Measurements from ENCODE around the gene TANC1. TPM values are rescaled to one million over a fixed set of nuclear protein-coding genes. Genes with fewer than 3 reads are reported as not detected.

Gene TANC1
- total and polyA plus RNA-seq, 4 experiments from 2014 or later: 0.35 to 0.79 (median 0.50) TPM; not detected in 1

- Histone ChIP-seq H3K4me1 (ENCODE audit: insufficient read depth, low read length) (no peaks in the 10 kb centered on the region), H3K4me3 (ENCODE audit: low read length in 2 of 2) (no peak overlapping the region), H3K27ac (ENCODE audit: low read depth, low read length) (no peak overlapping the region), H3K36me3 (ENCODE audit: insufficient read depth, low read length) (no peaks in the 10 kb centered on the region), H3K27me3 (ENCODE audit: insufficient read depth, low read length) (no peaks in the 10 kb centered on the region), H3K9me3 (ENCODE audit: control insufficient read depth in 1 of 2, low read length in 2 of 2) (no peaks in the 10 kb centered on the region)
- Mint-ChIP-seq H3K4me3 (no peak overlapping the region), H3K9me3 (no peaks in the 10 kb centered on the region), H3K27ac (peak overlapping the region in 1 of 7 donors; percentile 39), H3K36me3 (no peaks in the 10 kb centered on the region), H3K27me3 (peaks cover 0 to 1% of the 10 kb centered on the region in 2 donors), H3K4me1 (peaks cover 0 to 6% (median 0%) of the 10 kb centered on the region in 4 donors)
- intact Hi-C loops (cut with micrococcal nuclease): no loop called here
- ChIA-PET CTCF (ENCODE audit: partially characterized antibody) (interaction anchor here (1.0 kb wide), 1 partner anchor 13 kb away, joined by 3 read pairs; no protein-coding TSS in a partner anchor), POLR2A (ENCODE audit: partially characterized antibody) (no interaction called here)
- DNase-seq: no peak
Measured at GRCh38 chr2:159160954-159161353, 192.5 kb downstream of the TANC1 start.

GRCh38 chr2:159163930-159164329 lies 195.5 kb downstream of the TANC1 start:
- no peaks in the 10 kb centered on the region for H3K27me3 ChIP-seq (ENCODE audit: insufficient read depth, low read length)
- no peaks in the 10 kb centered on the region for H3K36me3 Mint-ChIP-seq
- H3K9me3 Mint-ChIP-seq: peaks cover 0 to 2% (median 0%) of the 10 kb centered on the region in 8 donors
- ChIA-PET POLR2A (ENCODE audit: partially characterized antibody) (no interaction called here), CTCF (ENCODE audit: partially characterized antibody) (no interaction called here)
- H3K4me3 Mint-ChIP-seq: no peak overlapping the region
- H3K36me3 ChIP-seq (ENCODE audit: insufficient read depth, low read length): no peaks in the 10 kb centered on the region
- no peak overlapping the region for H3K4me3 ChIP-seq (ENCODE audit: low read length in 2 of 2)
- intact Hi-C loops (cut with micrococcal nuclease): no loop called here
- no peak overlapping the region for H3K27ac Mint-ChIP-seq
- DNase-seq: no peak
- H3K4me1 Mint-ChIP-seq: peaks cover 0 to 6% (median 0%) of the 10 kb centered on the region in 4 donors
- no peaks in the 10 kb centered on the region for H3K4me1 ChIP-seq (ENCODE audit: insufficient read depth, low read length)
- peaks cover 1 to 3% of the 10 kb centered on the region in 2 donors for H3K27me3 Mint-ChIP-seq
- H3K9me3 ChIP-seq (ENCODE audit: control insufficient read depth in 1 of 2, low read length in 2 of 2): no peaks in the 10 kb centered on the region
- no peak overlapping the region for H3K27ac ChIP-seq (ENCODE audit: low read depth, low read length)

GRCh38 chr2:159164457-159164911 lies 196.0 kb downstream of the TANC1 start:
- Mint-ChIP-seq H3K27me3 (peaks cover under 1 to 3% of the 10 kb centered on the region in 2 donors), H3K36me3 (no peaks in the 10 kb centered on the region), H3K4me1 (peaks cover 0 to 6% (median 0%) of the 10 kb centered on the region in 4 donors), H3K27ac (no peak overlapping the region), H3K9me3 (peaks cover 0 to 2% (median 0%) of the 10 kb centered on the region in 8 donors), H3K4me3 (no peak overlapping the region)
- Histone ChIP-seq H3K27me3 (ENCODE audit: insufficient read depth, low read length) (no peaks in the 10 kb centered on the region), H3K4me3 (ENCODE audit: low read length in 2 of 2) (no peak overlapping the region), H3K36me3 (ENCODE audit: insufficient read depth, low read length) (no peaks in the 10 kb centered on the region), H3K4me1 (ENCODE audit: insufficient read depth, low read length) (no peaks in the 10 kb centered on the region), H3K9me3 (ENCODE audit: control insufficient read depth in 1 of 2, low read length in 2 of 2) (no peaks in the 10 kb centered on the region), H3K27ac (ENCODE audit: low read depth, low read length) (no peak overlapping the region)
- ChIA-PET CTCF (ENCODE audit: partially characterized antibody) (no interaction called here), POLR2A (ENCODE audit: partially characterized antibody) (no interaction called here)
- intact Hi-C loops (cut with micrococcal nuclease): no loop called here
- no peak for DNase-seq

GRCh38 chr2:159165048-159165447 lies 196.6 kb downstream of the TANC1 start:
- Histone ChIP-seq H3K4me3 (ENCODE audit: low read length in 2 of 2) (no peak overlapping the region), H3K9me3 (ENCODE audit: control insufficient read depth in 1 of 2, low read length in 2 of 2) (no peaks in the 10 kb centered on the region), H3K27ac (ENCODE audit: low read depth, low read length) (no peak overlapping the region), H3K4me1 (ENCODE audit: insufficient read depth, low read length) (no peaks in the 10 kb centered on the region), H3K27me3 (ENCODE audit: insufficient read depth, low read length) (no peaks in the 10 kb centered on the region), H3K36me3 (ENCODE audit: insufficient read depth, low read length) (no peaks in the 10 kb centered on the region)
- Mint-ChIP-seq H3K4me1 (peaks cover 0 to 6% (median 0%) of the 10 kb centered on the region in 4 donors), H3K36me3 (no peaks in the 10 kb centered on the region), H3K4me3 (no peak overlapping the region), H3K27ac (no peak overlapping the region), H3K9me3 (peaks cover 0 to 2% (median 0%) of the 10 kb centered on the region in 8 donors), H3K27me3 (peaks cover 0 to 3% of the 10 kb centered on the region in 2 donors)
- no peak for DNase-seq
- POLR2A ChIA-PET (ENCODE audit: partially characterized antibody): no interaction called here
- intact Hi-C loops (cut with micrococcal nuclease): no loop called here
- CTCF ChIA-PET (ENCODE audit: partially characterized antibody): interaction anchor here (1.4 kb wide), 1 partner anchor 14 kb away, joined by 3 read pairs; no protein-coding TSS in a partner anchor

- no peak overlapping the region for H3K27ac ChIP-seq (ENCODE audit: low read depth, low read length)
- intact Hi-C loops (cut with micrococcal nuclease): no loop called here
- H3K27me3 ChIP-seq (ENCODE audit: insufficient read depth, low read length): no peaks in the 10 kb centered on the region
- Mint-ChIP-seq H3K27me3 (peaks cover 0 to 3% of the 10 kb centered on the region in 2 donors), H3K4me1 (no peaks in the 10 kb centered on the region), H3K27ac (no peak overlapping the region), H3K4me3 (no peak overlapping the region), H3K9me3 (peaks cover 0 to 2% (median 0%) of the 10 kb centered on the region in 8 donors), H3K36me3 (no peaks in the 10 kb centered on the region)
- H3K36me3 ChIP-seq (ENCODE audit: insufficient read depth, low read length): no peaks in the 10 kb centered on the region
- POLR2A ChIA-PET (ENCODE audit: partially characterized antibody): no interaction called here
- H3K9me3 ChIP-seq (ENCODE audit: control insufficient read depth in 1 of 2, low read length in 2 of 2): no peaks in the 10 kb centered on the region
- DNase-seq: no peak
- H3K4me3 ChIP-seq (ENCODE audit: low read length in 2 of 2): no peak overlapping the region
- CTCF ChIA-PET (ENCODE audit: partially characterized antibody): interaction anchor here (0.6 to 1.6 kb wide), 3 partner anchors 15 to 290 kb away, joined by 3 to 4 read pairs (median 3); partner anchors contain the start of gene WDSUB1
- no peaks in the 10 kb centered on the region for H3K4me1 ChIP-seq (ENCODE audit: insufficient read depth, low read length)
Measured at GRCh38 chr2:159168707-159169106, 200.3 kb downstream of the TANC1 start.

- no peaks in the 10 kb centered on the region for H3K36me3 Mint-ChIP-seq
- no peaks in the 10 kb centered on the region for H3K4me1 Mint-ChIP-seq
- H3K4me3 ChIP-seq (ENCODE audit: low read length in 2 of 2): no peak overlapping the region
- no peaks in the 10 kb centered on the region for H3K36me3 ChIP-seq (ENCODE audit: insufficient read depth, low read length)
- H3K4me1 ChIP-seq (ENCODE audit: insufficient read depth, low read length): no peaks in the 10 kb centered on the region
- H3K9me3 Mint-ChIP-seq: peaks cover 0 to 2% (median 0%) of the 10 kb centered on the region in 8 donors
- no peak overlapping the region for H3K27ac Mint-ChIP-seq
- no peak overlapping the region for H3K27ac ChIP-seq (ENCODE audit: low read depth, low read length)
- CTCF ChIA-PET (ENCODE audit: partially characterized antibody): no interaction called here
- H3K27me3 ChIP-seq (ENCODE audit: insufficient read depth, low read length): no peaks in the 10 kb centered on the region
- no peak overlapping the region for H3K4me3 Mint-ChIP-seq
- H3K27me3 Mint-ChIP-seq: peaks cover 0 to 3% of the 10 kb centered on the region in 2 donors
- POLR2A ChIA-PET (ENCODE audit: partially characterized antibody): no interaction called here
- no peak for DNase-seq
- intact Hi-C loops (cut with micrococcal nuclease): no loop called here
- no peaks in the 10 kb centered on the region for H3K9me3 ChIP-seq (ENCODE audit: control insufficient read depth in 1 of 2, low read length in 2 of 2)
Measured at GRCh38 chr2:159169187-159169586, 200.7 kb downstream of the TANC1 start.

- Histone ChIP-seq H3K27ac (ENCODE audit: low read depth, low read length) (no peak overlapping the region), H3K4me1 (ENCODE audit: insufficient read depth, low read length) (no peaks in the 10 kb centered on the region), H3K9me3 (ENCODE audit: control insufficient read depth in 1 of 2, low read length in 2 of 2) (no peaks in the 10 kb centered on the region), H3K36me3 (ENCODE audit: insufficient read depth, low read length) (no peaks in the 10 kb centered on the region), H3K27me3 (ENCODE audit: insufficient read depth, low read length) (no peaks in the 10 kb centered on the region), H3K4me3 (ENCODE audit: low read length in 2 of 2) (no peak overlapping the region)
- Mint-ChIP-seq H3K27me3 (peaks cover 0 to 2% of the 10 kb centered on the region in 2 donors), H3K9me3 (no peaks in the 10 kb centered on the region), H3K36me3 (no peaks in the 10 kb centered on the region), H3K4me1 (no peaks in the 10 kb centered on the region), H3K4me3 (no peak overlapping the region), H3K27ac (peak overlapping the region in 1 of 7 donors; percentile 46)
- DNase-seq: no peak
- ChIA-PET CTCF (ENCODE audit: partially characterized antibody) (no interaction called here), POLR2A (ENCODE audit: partially characterized antibody) (no interaction called here)
- intact Hi-C loops (cut with micrococcal nuclease): no loop called here
Measured at GRCh38 chr2:159172403-159172802, 204.0 kb downstream of the TANC1 start.

Data from CD4-positive, alpha-beta memory T cell (primary cell).